Breast epithelium (tissue), 3 donors: ENCODE data around the gene FHOD3.

ENCODE experiments used
- CTCF ChIP-seq, 3 donors: fragments of 450-650 bp; IDR thresholded peaks; one replicate each; pipeline ENCODE4 v1.5.1; 2016 to 2017; ENCODE audit warnings: antibody characterized with exemption in 3 of 3, mild to moderate bottlenecking in 3 of 3, moderate library complexity in 3 of 3
- POLR2A ChIP-seq: fragments of 450-650 bp; IDR thresholded peaks from one replicate; pipeline ENCODE4 v1.6.1; 2016; ENCODE audit warnings: antibody characterized with exemption, mild to moderate bottlenecking, moderate library complexity
- POLR2AphosphoS5 ChIP-seq, 3 donors: sonication (generic); formaldehyde crosslinking; IDR thresholded peaks; one replicate each; pipeline ENCODE4 v1.6.1; 2017; ENCODE audit warnings: antibody characterized with exemption in 3 of 3

DNA sequence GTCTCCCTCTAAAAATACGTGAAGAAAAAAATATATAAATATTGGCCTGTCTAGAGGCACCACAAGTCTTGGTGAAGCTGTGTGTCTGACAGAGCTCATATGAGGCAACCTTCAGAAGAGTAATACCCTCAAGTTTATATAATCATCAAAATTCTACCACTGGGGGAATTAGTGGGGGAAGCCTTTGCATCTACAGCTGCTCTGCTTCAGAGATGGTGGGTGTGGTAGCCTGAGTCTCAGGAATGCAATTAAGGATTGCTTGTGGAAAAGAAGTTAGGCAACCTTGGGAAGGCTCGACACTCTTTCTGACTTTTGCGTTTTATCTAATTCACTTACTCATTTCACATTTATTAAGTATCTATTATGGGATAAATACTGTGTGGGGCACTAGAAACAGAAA, 513.9 kb downstream of the FHOD3 start:
- TF ChIP-seq CTCF (IDR thresholded peaks at IDR 0.05) (no peak), POLR2AphosphoS5 (IDR thresholded peaks at IDR 0.05) (no peak), POLR2A (no peak)
